Stimulated activated CD4-positive, alpha-beta T cell treated with anti-CD3 and anti-CD28 coated beads, Interleukin-2, amount 100 ng/mL, for 48 hours (primary cell): Measurements from ENCODE around the gene NTN1.

Source experiments
- DNase-seq, 2 donors: peaks; one replicate each; pipeline ENCODE4 v3.0.0-alpha.2; 2020

NTN1 gene

DNA sequence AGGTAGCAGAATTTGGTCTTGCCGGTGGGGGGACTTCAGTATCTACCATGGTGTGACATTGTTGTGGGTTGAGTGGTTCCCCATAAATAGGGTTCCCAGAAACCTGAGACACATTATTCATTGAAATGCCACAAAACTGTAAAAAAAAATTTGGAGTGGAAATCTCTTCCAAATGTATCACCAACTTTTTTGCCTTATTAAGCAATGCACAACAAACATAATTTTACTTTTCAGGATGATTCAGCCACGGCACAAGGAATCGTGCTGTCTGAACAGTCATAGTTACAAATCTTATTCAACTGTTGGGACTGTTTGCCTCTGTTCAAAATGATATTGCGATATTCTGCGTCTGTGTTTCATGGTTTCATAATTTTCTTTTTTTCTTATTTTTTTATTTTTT is 181.2 kb downstream of the NTN1 start:
- no peak for DNase-seq

GRCh38 chr17:9203771-9204425 is 182.6 kb downstream of the NTN1 start:
- no peak for DNase-seq

DNA sequence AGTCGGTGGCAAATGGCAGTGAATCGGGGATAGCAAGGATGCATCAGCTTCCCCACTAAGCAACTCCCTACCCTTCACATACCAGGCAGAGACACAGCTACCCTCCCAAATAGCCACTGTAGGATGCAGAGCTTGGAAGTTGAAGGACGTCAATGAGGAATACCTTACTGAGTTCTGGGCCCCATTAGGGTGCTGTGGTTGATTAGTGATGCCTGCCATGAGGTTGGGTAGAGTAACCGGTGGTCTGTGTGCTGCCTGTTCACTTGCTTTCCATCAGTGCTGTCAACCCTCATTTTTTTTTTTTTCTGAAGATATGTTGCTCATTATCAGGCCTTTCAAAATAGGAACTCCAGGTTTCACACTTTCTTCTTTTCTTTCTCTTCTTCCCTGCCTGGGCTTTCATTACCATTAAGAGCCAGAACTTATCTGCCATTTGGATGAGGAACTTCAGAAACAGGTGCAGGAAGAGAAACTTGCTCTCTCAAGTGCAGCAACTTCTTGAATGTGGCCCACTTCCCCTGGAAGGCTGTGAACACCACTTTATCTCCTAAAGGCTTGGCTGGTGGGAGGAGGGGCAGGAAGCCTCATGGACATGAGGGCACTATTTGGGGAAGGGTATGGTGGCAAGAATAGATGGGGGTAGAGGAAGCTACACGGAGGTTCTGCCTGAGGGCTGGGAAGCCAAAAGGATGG is 183.5 kb downstream of the NTN1 start:
- no peak for DNase-seq

DNA sequence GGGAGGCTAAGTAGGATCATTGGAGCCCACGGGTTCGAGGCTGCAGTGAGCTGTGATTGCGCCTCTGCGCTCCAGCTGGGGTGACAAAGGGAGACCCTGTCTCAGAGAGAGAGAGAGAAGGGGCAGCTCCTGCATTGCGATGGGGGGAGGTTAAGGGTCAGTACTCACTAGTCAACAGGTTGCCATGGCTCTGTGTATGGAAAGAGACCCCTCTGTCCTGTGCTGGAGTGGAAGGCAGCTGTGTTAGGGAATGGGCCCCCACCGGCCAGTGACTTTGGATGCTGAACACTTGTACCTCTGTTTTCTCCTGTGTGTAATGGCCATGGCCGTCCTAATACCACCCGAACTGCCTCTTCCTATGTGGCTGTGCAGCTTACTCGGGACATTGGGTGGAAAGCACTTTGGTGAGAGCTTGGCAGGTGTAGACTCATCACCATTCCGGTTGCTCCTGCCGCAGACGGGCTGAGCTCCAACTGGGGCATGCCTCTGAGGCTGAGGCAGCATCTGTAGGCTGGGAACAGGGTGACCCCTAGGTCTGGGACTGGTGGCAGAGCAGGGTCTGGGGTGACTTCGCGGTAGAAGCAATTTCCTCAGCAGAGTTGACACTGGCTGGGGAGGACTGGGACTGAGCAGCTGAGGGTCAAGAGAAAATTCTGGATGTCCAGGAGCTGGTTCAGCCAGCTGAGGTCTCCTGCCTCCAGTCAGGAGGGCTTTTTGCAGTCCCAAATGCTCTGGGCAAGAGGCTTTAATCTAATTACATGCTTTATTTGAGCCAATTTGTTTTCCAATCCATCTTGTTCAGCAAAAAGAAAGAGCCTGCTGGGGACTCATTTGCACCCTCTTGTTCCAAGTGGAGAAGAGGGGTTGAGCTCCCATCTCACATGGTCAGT is 184.5 kb downstream of the NTN1 start:
- no peak for DNase-seq

DNA sequence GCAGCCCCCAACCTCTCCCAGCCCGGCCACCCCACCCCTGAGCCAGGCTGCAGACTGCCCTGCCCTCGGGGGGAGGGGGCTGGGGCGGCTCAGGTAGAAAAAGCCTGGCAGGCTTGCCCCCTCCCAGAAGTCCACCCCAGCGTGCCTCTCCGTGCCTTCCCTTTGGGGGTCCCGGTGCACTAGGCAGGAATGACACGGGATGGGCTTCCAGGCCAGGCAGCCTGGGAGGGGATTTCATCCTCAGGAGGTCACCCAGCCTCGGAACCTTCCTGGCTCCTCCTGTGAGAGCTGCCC is 185.0 kb downstream of the NTN1 start:
- DNase-seq: no peak

DNA sequence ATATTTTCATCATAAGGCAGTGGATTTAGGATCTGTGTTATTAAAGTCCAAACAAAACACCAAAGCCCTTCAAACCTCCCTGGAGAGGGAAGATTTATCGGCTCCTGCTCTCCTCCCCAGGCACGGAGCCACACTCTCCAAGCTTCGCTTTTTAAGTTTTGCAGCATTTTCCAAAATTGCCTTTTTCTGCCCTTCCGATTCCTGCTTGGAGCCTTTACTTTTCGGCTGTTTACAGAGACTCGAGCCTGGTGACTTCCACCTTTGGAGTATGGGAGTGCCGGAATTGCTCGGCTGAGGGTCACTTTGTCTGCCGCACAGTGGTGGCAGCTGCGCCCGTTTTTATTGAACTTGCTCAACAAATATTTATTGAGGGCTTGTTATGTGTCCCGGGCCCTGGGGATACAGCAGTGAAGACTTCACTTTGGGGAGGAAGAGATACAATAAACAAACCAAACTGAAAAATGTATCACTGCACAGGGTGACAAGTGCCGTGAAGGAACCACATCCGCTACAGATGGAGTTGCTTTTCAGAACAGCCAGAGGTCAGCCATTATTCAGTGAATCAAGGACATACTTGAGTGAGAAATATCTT is 185.5 kb downstream of the NTN1 start:
- DNase-seq: no peak

GRCh38 chr17:9208381-9209105 is 187.2 kb downstream of the NTN1 start:
- DNase-seq: no peak

DNA sequence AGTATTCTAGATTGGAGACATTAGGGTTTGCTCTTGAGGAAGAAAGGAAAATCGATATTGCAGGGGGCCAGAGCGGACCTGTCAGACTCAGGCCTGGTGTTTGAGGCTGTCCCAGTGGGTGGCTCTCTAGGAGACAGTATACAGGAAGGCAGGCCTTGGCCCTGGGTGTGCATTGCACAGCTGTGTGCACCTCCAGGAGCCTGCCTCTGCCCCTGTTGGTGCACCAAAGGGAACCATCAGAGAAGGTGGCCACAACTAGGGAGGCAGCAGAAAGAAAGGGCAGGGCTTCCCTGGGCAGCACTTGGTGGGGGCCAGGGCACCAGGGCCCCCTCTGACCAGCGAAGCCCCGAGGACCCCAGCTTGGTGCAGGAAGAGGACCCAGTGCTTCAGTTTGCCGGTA is 188.0 kb downstream of the NTN1 start:
- no peak for DNase-seq

GRCh38 chr17:9209781-9210370 is 188.6 kb downstream of the NTN1 start:
- DNase-seq: no peak

DNA sequence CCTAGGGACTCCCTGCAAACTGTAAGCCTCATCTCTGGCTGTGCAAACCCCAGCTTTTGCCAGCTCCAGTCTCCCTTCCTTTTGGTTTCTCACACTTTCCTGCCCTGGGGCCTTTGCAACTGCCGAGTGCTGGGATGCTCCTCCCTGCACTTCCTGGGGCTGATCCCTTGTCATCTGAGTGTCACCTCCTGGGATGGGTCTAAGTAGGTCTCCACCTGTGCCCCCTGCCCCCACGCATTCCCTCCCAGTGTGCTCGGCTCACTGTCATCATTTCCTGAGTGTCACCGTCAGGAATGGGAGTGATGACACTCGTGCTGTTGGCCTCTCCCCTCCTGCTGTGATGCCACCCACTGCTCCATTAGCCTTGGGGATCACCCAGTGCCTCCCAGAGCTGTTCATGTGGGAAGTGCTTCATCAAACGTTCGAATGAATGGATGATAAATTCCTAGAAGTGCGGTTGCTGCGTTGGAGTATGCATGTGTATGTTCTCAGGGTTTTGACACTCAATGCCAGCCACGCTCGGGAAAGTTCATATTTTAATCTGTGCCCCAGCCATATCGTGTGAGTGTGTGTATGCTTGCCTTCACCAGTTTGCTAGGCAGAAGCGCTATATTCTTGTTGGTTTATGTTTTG is 189.9 kb downstream of the NTN1 start:
- DNase-seq: no peak

DNA sequence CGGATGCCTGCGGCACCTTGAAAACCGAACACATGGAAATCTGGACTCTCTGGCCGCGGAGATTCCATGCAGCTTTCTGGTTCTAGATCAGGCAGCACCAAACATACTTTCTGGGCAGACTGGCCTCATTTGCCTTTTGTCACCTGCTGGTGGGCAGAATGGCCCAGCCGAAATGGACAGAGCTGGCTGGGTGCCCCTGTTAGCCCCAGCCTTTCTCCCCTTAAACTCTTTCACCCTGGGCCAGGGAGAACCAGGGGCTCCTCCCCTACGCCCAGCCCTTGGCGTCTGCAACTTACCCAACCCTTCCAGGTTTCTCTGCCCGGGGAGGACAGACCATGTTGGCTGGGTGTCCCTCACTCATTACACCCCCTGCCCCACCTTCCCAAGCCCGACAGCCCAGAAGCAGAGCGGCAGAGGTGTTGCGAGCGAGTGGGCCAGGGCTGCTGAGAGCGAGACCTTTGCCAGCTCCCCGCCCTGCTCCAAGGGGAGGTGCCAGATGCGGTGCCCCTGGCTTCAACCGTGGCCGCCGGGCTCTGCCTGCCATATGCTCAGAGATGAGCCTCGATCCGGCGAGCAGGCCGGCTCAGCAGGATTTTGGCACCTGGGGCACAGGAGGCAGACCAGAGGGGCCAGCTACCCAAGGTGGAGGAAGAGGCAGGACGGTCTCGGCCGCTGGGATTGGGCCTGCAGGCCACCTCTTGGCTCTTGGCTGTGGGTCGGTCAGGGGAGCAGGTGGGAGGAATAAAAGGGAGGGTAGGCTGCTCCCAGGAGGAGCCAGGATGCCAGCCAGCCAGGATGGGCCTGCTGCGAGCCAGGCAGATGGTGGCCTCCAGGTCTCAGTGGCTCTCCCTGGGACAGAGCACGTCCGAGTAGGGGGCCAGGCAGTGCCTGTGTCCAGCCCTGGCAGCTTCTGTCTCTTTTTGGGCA is 191.3 kb downstream of the NTN1 start:
- no peak for DNase-seq

GRCh38 chr17:9213303-9213640 is 192.0 kb downstream of the NTN1 start:
- DNase-seq: no peak

GRCh38 chr17:9215465-9215864 is 194.2 kb downstream of the NTN1 start:
- no peak for DNase-seq

DNA sequence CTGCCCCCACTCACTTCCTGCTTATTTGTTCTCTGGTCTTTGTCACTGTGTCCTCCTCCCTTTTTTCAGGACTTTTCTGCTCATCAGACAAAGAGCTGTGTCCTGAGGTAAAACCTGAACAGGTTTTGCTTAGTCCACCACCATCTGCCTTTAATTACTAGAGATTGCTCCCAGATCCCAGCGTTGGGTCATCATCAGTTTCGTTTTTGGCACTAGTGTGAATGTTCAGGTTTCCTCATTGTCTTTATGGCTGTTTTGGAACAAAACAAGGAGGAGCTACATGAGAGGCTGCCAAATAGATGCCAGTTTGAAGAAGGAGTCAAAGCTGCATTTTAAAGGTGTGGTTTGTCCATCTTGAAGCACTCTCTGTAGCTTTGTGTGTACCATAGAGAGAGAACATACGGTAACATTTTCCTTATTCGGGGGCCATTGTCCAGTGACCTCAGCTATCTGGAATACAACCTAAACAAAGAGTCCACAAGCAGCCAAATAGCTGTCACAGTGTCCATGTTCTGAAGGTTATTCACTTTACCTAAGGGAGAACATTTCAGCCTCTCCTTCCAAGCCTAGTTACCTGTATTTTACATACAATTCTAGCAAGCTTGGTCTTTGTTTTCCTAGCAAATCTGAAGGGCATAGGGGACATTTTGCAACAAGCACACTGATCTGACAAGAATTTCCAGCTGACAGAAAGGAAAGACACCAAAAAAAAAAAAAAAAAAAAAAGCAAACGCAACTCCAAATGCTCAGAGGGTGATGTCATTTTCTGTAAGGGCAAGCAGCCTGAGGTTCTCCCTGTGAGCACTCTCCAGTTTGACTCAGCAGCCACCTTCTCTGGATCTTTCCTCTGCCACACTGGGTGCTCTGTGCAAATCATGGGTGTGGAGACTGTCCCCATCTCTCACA is 196.1 kb downstream of the NTN1 start:
- DNase-seq: no peak

DNA sequence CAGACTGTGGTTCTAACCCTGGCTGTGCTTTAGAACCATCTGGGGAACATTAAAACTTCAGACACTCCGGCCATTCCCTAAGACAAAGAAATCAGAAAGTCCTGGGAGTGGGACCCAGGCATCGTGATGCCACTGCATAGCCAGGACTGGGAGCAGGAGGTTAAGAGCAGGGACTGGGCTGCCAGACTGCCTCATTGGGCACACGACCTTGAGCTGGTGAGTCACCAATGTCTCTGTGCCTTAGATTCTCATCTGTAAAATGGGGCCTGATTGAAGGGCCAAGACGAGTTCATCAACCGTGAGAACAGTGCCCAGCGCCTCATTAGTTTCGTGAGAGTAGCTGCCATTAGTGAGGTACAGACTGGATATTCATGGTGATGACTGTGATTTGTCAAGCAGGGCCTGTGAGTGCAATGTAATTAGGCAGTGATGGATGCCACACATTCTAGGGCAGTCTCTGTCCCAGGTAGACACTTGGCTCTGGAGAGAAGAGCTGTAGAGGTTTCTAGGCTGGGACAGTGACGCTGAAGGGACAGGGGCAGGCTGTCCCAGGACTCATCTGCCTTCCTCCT is 196.8 kb downstream of the NTN1 start:
- no peak for DNase-seq

- no peak for DNase-seq
Observed at GRCh38 chr17:9218911-9219310, 197.6 kb downstream of the NTN1 start.

GRCh38 chr17:9219631-9220397 is 198.5 kb downstream of the NTN1 start:
- no peak for DNase-seq

- DNase-seq: no peak
Observed at GRCh38 chr17:9220398-9221146, 199.3 kb downstream of the NTN1 start.
